HL-60 (cell line): ENCODE results near the gene LYPD5.

Experiments used
- POLR2AphosphoS5 ChIP-seq: IDR thresholded peaks from 2 replicates; pipeline ENCODE4 v1.6.1; 2012; ENCODE audit warnings: low read depth
- TF ChIP-seq, protein P1 (sequence below): IDR thresholded peaks from one replicate; pipeline ENCODE4 v1.5.1; 2011; ENCODE audit warnings: low read length, control low read depth, inconsistent platforms; ENCODE audit not compliant: insufficient read depth
- TF ChIP-seq, protein P2 (sequence below): IDR thresholded peaks from 2 replicates; pipeline ENCODE4 v1.6.1; 2012; ENCODE audit warnings: low read depth; ENCODE audit not compliant: insufficient replicate concordance

GRCh38 chr19:43759515-43759914 is 42.7 kb downstream of the LYPD5 start:
- TF ChIP-seq, protein P1, sequence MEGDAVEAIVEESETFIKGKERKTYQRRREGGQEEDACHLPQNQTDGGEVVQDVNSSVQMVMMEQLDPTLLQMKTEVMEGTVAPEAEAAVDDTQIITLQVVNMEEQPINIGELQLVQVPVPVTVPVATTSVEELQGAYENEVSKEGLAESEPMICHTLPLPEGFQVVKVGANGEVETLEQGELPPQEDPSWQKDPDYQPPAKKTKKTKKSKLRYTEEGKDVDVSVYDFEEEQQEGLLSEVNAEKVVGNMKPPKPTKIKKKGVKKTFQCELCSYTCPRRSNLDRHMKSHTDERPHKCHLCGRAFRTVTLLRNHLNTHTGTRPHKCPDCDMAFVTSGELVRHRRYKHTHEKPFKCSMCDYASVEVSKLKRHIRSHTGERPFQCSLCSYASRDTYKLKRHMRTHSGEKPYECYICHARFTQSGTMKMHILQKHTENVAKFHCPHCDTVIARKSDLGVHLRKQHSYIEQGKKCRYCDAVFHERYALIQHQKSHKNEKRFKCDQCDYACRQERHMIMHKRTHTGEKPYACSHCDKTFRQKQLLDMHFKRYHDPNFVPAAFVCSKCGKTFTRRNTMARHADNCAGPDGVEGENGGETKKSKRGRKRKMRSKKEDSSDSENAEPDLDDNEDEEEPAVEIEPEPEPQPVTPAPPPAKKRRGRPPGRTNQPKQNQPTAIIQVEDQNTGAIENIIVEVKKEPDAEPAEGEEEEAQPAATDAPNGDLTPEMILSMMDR = no peak
- TF ChIP-seq POLR2AphosphoS5 = no peak
- TF ChIP-seq, protein P2, sequence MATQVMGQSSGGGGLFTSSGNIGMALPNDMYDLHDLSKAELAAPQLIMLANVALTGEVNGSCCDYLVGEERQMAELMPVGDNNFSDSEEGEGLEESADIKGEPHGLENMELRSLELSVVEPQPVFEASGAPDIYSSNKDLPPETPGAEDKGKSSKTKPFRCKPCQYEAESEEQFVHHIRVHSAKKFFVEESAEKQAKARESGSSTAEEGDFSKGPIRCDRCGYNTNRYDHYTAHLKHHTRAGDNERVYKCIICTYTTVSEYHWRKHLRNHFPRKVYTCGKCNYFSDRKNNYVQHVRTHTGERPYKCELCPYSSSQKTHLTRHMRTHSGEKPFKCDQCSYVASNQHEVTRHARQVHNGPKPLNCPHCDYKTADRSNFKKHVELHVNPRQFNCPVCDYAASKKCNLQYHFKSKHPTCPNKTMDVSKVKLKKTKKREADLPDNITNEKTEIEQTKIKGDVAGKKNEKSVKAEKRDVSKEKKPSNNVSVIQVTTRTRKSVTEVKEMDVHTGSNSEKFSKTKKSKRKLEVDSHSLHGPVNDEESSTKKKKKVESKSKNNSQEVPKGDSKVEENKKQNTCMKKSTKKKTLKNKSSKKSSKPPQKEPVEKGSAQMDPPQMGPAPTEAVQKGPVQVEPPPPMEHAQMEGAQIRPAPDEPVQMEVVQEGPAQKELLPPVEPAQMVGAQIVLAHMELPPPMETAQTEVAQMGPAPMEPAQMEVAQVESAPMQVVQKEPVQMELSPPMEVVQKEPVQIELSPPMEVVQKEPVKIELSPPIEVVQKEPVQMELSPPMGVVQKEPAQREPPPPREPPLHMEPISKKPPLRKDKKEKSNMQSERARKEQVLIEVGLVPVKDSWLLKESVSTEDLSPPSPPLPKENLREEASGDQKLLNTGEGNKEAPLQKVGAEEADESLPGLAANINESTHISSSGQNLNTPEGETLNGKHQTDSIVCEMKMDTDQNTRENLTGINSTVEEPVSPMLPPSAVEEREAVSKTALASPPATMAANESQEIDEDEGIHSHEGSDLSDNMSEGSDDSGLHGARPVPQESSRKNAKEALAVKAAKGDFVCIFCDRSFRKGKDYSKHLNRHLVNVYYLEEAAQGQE = no peak
